Stimulated activated CD8-positive, alpha-beta memory T cell treated with anti-CD3 and anti-CD28 coated beads, Interleukin-2, amount 100 ng/mL, for 1 hour (primary cell): Measurements from ENCODE around the gene CSF3.
"Not testable (repeated sequence)": the region's sequence is repeated elsewhere in the genome, so short reads cannot be mapped to it uniquely, and the experiment has no call there.

ENCODE experiments used
- DNase-seq, 2 donors: peaks; one replicate each; pipeline ENCODE4 v3.0.0-alpha.2; 2020; ENCODE audit warnings: low read depth in 2 of 2

Gene CSF3

GRCh38 chr17:39997543-39997942, 17.7 kb upstream of the CSF3 start:
- no peak for DNase-seq

GRCh38 chr17:39999067-39999466, 16.2 kb upstream of the CSF3 start:
- DNase-seq, result no peak

GRCh38 chr17:40000161-40000560, 15.1 kb upstream of the CSF3 start:
- no peak for DNase-seq

GRCh38 chr17:40001335-40001734, 13.9 kb upstream of the CSF3 start:
- DNase-seq, result not testable (repeated sequence)

- DNase-seq, result no peak
Observed at GRCh38 chr17:40004072-40004471, 11.2 kb upstream of the CSF3 start.

- no peak for DNase-seq
Observed at GRCh38 chr17:40004712-40005111, 10.5 kb upstream of the CSF3 start.

- no peak for DNase-seq
Observed at GRCh38 chr17:40005520-40005919, 9.7 kb upstream of the CSF3 start.

- DNase-seq, result not testable (repeated sequence)
Observed at GRCh38 chr17:40010946-40011500, 4.2 kb upstream of the CSF3 start.

- DNase-seq, result not testable (repeated sequence)
Observed at GRCh38 chr17:40012017-40012647, 3.1 kb upstream of the CSF3 start.

GRCh38 chr17:40014375-40014980, 762 bp upstream of the CSF3 start:
- no peak for DNase-seq

GRCh38 chr17:40015998-40016985, 1.1 kb downstream of the CSF3 start:
- no peak for DNase-seq

- no peak for DNase-seq
Observed at GRCh38 chr17:40017422-40018080, 2.3 kb downstream of the CSF3 start.

- DNase-seq, result no peak
Observed at GRCh38 chr17:40018211-40019121, 3.2 kb downstream of the CSF3 start.

- no peak for DNase-seq
Observed at GRCh38 chr17:40019140-40019991, 4.1 kb downstream of the CSF3 start.

GRCh38 chr17:40020146-40020545, 4.9 kb downstream of the CSF3 start:
- DNase-seq, result no peak

GRCh38 chr17:40021451-40021971, 6.3 kb downstream of the CSF3 start:
- DNase-seq, result no peak

GRCh38 chr17:40022497-40022896, 7.3 kb downstream of the CSF3 start:
- DNase-seq, result no peak

- DNase-seq, result no peak
Observed at GRCh38 chr17:40022961-40023541, 7.8 kb downstream of the CSF3 start.
